ENCODE results near the gene KIF14. TPM values are rescaled to one million over a fixed set of nuclear protein-coding genes. Genes with fewer than 3 reads are reported as not detected.

The KIF14 gene, protein sequence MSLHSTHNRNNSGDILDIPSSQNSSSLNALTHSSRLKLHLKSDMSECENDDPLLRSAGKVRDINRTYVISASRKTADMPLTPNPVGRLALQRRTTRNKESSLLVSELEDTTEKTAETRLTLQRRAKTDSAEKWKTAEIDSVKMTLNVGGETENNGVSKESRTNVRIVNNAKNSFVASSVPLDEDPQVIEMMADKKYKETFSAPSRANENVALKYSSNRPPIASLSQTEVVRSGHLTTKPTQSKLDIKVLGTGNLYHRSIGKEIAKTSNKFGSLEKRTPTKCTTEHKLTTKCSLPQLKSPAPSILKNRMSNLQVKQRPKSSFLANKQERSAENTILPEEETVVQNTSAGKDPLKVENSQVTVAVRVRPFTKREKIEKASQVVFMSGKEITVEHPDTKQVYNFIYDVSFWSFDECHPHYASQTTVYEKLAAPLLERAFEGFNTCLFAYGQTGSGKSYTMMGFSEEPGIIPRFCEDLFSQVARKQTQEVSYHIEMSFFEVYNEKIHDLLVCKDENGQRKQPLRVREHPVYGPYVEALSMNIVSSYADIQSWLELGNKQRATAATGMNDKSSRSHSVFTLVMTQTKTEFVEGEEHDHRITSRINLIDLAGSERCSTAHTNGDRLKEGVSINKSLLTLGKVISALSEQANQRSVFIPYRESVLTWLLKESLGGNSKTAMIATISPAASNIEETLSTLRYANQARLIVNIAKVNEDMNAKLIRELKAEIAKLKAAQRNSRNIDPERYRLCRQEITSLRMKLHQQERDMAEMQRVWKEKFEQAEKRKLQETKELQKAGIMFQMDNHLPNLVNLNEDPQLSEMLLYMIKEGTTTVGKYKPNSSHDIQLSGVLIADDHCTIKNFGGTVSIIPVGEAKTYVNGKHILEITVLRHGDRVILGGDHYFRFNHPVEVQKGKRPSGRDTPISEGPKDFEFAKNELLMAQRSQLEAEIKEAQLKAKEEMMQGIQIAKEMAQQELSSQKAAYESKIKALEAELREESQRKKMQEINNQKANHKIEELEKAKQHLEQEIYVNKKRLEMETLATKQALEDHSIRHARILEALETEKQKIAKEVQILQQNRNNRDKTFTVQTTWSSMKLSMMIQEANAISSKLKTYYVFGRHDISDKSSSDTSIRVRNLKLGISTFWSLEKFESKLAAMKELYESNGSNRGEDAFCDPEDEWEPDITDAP (N-terminal part only)
- total RNA-seq, result 1.2 and 1.3 TPM in 2 replicates

DNA sequence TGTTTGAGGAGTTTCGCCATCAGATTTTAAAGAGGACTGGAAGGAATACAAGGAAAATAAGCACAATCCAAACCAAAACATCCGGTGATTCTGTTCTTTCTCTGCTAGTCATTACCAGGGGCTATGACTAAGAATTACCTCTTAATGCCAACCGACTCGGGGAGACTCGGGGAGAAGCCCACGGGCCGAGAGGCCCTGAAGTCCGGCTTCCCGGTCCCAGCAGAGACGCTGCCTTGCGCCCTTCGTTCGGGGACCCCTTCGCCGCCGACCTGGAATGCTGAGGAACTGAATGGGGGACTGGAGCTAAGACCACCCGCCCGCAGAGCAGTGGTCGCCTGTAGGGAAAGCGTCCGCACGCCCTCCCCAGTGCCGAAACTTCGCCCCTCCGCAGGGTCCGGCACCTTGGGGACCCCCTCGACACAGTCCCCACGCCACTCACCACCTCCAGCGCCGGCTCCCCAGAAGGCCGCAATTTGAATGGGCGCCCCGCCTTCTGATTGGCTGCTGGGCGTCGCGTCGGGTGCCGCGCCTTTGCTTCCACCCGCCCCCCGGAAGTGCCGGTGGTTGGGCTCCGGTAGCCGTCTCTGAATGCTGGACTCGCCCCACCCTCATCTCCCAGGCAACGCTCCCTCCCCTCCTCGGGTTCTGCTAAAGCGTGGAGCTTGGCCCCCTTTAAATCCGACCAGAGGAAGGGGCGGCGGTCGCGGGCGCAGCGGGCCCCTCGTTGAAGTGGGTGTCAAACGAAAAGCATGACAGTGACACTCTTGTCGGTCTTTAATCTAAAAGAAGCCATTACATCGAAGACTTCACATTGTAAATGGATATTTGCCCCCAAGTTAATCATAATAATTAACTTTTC is at the start of gene KIF14:
KIF14 (minus strand) TSS at position 479 of the 859 bp plus-strand sequence. CDS start 2,028 bp downstream, outside the sequence.

GRCh38 chr1:200669314-200670241 is 49.0 kb upstream of the KIF14 start, which contains the start of gene DDX59:
Gene DDX59 (minus strand): TSS chr1:200669907. CDS start chr1:200666740, 3,167 bp downstream.

Other genes with a start within 250 kb of the KIF14 start
- gene ZNF281, start 210.7 kb downstream of the KIF14 start, total RNA-seq, result 26.7 and 40.3 TPM in 2 replicates
- gene DDX59, start 49.2 kb upstream of the KIF14 start, total RNA-seq, result 15.4 and 15.6 TPM in 2 replicates
- 19.5 and 19.9 TPM in 2 replicates for gene CAMSAP2, start 118.1 kb upstream of the KIF14 start, total RNA-seq